ENCODE data around the gene LILRB3.
"Not testable (repeated sequence)": the region's sequence is repeated elsewhere in the genome, so short reads cannot be mapped to it uniquely, and the experiment has no call there.

LILRB3 gene

DNA sequence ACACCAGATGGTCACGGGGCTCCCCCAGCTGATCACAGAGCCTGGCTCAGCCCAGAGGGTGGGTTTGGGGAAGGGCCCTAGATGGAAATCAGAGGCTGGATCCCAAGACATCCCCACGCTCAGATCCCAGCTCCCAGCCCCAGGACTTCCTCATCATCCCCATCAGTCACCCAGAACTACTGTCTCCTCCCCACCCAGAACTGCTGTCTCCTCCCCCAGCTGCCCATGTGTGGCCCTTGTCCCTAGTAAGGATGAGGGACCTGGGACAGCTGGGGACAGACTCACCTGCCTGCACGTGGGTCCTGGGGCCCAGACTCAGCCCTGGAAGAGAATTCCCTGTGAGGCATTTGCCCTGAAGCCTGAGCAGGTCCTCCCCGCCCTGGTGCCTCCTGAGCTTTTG lies 19.4 kb upstream of the LILRB3 start:
- DNase-seq, result not testable (repeated sequence)

DNA sequence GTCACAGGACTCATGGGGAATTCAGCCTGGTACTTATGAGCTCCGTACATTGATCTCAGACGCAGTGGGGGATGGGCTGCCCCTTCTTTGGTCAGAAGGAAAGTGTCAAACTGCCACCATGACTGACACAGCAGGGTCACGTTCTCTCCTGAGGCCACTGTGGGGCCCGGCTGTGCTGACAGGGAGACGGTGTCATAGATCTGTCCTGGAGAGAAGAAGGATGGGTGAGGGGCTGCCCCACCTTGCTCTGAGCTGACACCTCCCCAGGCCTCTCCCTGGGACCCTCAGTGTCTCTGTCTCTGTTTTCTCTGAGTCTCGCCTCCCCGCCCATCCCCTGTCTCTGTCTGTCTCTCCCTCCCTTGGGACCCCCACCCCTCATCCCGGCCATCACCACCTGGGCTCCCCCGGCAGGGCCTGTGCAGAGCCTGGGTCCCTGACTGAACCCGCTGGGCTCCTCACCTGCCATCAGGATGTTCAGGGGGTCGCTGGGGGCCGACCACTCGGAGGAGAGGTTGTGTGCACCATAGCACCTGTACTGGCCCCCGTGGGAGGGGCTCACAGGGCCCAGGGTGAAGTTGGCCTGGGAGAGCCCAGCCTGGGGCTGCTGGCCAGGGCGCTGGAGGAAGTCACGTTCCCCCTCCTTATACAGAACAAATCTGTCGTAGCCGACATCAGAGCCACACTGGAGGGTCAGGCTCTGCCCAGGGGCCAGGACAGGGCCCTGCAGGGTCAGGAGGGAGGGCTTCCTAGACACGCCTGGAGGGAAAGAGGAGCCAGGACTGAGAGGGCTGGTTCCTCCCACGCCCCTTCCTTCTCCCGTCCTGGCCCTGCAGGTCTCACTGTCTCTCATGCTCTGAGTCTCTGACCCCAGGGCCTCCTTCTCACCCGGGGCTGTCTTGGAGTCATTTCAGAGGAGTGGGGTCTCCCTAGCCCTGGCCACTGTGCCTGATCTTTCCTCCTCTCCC lies 17.8 kb upstream of the LILRB3 start:
- not testable (repeated sequence) for DNase-seq

DNA sequence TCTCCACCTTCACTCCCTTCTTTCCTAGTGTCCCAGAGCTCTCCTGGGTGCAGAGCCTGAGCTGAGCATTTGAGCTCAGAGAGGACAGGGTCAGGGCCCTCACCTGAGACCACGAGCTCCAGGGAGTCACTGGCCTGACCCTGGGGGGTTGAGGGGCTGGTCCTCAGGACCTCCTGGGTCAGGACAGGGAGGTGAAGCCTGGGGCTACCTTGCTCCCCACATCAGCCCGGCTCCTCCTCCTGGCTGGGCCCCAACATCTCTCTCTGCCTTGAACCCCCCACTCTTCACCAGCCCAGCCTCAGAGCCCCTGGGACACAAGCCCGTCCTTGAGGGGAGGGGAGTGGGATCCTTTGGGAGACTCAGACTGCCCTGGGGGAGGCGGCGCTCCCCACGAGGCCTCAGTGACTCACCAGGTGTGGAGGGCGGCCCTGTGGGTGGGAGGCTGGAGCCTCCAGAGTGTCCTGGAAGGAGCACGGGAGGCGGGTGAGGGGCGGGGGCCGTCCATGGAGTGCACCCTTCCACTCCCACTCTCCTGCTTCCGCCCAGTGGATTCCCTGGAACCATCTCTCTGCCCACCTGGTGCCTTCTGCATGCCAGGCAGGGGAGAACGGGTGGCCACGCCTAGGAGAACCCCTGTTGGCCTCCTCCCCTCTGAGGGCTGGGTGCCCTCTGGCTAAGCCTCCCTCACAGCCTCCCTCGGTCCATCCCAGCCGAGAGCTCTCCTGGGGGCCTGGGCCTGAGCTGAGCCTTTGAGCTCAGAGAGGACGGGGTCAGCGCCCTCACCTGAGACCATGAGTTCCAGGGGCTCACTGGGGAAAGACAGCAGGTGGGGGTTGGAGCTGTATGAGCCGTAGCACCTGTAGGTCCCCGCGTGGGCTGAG lies 16.9 kb upstream of the LILRB3 start:
- DNase-seq, result not testable (repeated sequence)

DNA sequence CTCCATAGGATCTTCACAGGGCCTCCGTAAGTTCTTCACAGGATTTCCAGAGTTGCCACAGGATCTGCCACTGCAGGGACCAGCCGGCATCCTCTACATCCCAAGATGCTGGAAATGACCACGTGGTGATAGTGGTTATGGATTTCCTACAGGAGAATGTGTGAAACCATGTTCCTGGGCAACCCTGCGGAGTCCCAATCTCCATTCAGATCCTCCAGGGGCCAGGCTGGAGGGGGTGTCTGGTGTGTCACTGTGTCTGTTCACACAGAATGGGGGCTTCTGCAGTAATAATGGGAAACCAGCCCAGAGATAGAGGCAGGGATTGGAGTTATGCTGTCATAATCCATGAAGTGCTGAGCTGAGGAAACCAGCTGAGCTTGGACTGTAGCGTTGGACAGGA lies 11.1 kb upstream of the LILRB3 start:
- no peak for DNase-seq

DNA sequence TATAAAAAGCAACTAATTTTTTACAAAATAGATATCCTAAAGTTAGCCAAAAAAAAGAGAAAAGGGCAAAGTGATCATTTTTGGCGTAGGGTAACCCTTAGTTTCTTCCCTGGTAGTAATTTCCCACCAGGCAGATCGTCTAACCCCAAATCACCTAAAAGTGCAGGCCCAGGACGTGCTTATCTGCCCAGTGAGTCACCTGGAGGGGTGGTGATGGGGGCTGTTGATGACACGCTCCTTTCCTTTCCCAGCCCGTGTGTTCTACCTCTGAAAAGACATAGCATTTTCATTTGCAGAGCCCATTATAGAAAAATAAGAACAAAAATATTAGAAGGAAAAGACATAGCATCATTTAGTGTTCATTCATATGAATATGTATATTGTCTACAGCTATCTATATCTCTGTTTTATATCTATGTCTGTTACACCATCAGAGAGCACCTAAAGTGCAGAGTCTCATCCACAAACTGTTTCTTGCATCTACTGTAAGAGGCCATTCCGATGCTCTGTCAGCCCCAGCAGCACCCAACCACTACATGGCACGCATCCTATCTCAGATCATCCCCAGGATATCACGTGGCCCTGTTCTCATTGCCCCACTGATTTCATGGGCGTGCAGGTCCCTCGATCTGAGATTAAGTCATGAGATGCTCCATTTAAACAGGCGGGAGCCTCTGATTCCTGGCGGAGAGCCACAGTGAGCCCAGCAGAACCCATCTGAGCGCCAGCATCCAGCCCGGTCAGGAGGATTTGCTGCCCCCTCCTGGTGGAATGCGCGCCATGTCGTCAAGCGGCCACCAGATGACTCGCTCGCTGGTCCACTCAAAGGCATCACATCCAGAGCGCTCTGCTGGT lies 8.5 kb upstream of the LILRB3 start:
- peak; percentile 60 for DNase-seq

DNA sequence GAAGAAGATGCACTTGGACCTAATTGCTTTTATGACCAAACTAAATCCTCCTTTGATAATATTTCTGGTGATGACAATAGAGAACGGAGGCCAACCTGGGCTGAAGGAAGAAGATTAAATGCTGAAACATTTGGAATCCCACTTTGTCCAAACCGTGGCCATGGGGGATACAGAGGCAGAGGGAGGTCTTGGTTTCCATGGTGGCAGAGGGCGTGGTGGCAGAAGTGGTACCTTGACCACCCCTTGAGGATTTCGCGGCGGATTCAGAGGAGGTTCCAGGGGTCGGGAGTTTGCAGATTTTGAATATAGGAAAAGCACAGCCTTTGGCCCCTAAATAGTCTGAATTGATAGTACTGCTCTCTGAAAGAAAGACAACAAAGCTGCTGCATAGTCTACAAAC lies 7.2 kb upstream of the LILRB3 start:
- DNase-seq, result no peak

DNA sequence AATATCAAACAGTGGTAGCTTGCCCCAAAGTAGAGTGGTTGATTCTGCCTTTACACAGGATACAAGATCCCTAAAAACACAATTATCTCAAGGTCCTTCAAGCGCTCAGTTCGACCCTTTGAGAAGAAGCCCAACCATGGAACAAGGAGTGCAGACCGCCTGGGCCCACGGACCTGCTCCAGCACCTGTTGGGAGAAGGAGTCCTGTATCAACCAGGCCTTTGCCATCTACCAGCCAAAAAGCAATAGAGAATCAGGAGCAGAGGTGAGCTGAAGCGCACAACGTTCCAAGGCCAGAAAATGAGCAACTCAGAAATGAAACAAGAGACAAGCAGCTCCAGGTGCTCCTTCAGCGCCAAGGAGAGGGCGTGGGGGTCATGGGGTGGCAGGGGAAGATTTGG lies 6.3 kb upstream of the LILRB3 start:
- DNase-seq, result no peak

DNA sequence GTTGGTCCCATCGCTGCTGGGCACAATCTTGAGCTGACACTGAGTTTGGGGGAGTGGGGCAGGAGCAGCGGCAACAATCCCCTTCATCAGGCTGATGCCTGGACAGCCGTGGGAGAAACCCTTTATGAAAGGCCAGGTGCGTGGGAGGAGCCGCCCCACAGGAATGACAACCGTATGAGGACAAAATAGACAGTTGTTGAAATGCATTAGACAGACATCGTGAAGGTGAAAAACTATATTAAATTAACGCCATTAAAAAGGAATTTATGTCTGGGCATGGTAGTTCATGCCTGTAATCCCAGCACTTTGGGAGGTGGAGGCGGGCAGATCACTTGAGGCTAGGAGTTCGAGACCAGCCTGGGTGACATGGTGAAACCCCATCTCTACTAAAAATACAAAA lies 1.8 kb upstream of the LILRB3 start:
- not testable (repeated sequence) for DNase-seq

DNA sequence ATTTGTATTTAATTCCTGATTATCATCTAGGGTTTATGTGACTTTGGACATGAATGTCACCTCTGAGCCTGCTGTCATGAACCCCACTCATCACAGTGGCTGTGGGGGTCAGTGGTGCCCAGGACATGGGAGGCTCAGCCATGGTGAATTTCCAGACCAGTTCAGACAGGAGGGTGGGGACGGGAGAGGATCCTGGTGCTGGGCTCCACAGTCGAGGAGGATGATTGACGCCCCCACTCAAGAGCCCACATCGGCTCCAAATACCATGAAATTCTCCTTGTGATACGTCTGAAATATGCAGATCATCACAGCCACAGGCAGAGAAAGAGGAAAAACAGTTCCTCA lies 1.1 kb upstream of the LILRB3 start:
- DNase-seq, result not testable (repeated sequence)

DNA sequence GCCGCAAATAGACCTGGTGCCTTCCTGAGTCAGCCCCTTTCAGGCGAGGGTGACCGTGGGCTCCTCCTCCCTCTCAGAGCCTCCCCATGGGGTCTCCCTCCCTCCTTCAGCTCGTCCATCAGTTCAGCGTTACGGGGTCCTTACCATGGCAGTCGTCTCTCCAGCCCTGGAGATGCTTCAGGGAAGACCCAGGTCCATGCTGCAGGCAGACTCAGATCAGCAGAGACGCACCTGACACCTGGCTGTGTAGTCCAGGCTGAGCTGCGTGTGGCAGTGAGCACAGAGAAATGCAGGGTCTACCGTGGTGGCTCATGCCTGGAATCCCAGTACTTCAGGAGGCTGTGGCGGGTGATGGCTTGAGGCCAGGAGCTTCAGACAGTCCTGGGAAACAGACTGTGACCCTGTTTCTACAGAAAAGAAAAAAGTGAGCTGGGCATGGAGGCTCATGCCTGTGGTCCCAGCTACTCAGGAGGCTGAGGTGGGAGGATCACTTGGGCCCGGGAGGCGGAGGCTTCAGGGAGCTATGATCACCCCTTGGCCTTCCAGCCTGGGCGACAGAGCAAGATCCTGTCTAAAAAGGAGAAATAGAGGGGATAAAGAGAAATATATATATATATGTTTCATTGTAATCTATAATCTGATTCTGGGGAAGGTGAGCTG lies 600 bp upstream of the LILRB3 start:
- DNase-seq, result not testable (repeated sequence)

DNA sequence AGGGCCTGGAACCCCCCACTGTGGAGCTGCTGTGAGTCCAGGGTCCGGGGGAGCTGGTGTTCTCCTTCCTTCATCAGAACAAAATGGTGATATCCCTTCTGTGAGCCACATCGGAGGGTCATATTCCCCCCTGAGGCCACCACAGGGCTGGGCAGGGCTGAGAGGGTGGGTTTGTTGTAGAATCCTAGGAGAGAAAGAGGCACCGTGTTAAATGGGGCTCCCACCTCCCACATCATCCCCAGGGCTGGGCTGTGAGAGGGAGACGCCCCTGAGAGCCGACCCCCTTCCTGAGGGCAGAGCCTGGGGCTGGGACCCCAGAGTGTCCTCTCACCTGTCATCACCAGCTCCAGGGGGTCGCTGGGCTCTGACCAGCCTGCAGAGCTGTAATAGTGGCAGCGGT lies 860 bp downstream of the LILRB3 start:
- DNase-seq, result not testable (repeated sequence)

DNA sequence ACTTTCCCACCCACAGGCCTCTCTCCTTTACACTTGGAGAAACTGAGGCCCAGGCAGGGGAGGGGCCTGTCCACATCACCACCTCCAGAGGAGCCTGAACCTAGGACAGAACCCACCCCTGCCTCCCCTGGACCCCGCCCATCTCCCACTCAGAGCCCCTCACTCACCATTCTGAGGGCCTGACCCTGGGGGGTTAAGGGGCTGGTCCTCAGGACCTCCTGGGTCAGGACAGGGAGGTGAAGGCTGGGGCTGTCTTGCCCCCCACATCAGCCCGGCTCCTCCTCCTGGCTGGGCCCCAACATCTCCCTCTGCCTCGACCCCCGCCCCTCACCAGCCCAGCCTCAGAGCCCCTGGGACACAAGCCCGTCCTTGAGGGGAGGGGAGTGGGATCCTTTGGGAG lies 3.1 kb downstream of the LILRB3 start:
- not testable (repeated sequence) for DNase-seq

DNA sequence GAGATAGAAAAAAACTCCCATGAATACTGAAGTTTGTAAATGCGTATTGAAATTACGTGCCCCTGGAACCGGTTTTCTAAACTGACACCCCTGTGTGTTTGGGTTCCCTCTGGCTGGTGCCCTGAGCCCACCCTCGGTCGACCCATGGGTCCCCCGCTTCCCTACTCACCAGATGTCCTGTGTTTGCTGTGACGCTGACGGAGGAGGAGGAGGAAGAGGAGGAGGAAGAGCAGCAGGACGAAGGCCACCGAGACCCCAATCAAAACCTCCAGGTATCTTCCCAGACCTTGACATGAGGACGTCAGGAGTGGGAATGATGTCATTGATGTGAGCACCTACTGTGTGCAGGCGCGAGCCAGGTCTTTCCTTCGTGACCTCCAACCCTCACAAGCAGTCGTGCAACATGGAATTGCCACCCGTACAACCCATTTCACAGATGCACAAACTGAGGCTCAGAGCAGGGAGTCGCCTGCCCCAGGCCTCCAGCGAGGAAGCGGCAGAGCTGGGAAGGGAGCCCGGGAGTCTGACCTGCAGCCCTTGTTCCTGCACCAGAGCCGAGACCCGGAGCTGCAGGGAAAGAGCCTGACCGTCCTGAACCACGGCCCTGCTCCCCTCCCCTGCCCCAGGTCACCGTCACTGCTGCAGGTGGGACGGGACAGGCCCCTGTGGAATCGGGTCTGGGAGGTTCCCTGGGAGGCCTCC lies 3.7 kb downstream of the LILRB3 start:
- no peak for DNase-seq

DNA sequence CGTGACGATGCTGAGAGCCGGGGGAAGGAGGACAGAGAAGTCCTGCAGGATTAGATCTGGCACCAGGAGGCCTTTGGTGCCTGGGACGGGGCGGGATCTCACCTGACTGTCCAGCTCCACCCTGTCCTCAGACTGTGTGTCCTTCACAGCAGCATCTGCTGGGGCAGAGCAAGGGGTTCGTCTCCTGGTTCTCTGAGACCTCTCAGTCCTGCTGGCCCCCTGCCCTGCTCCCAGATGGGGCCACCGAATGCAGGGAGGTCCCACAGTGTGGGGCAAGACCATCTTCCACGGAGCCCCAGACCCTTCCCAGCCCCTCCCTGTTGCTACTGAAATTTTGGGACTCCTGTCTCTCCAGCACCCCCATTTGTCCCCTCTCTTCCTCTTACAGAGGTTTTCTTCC lies 4.5 kb downstream of the LILRB3 start:
- DNase-seq, result no peak

DNA sequence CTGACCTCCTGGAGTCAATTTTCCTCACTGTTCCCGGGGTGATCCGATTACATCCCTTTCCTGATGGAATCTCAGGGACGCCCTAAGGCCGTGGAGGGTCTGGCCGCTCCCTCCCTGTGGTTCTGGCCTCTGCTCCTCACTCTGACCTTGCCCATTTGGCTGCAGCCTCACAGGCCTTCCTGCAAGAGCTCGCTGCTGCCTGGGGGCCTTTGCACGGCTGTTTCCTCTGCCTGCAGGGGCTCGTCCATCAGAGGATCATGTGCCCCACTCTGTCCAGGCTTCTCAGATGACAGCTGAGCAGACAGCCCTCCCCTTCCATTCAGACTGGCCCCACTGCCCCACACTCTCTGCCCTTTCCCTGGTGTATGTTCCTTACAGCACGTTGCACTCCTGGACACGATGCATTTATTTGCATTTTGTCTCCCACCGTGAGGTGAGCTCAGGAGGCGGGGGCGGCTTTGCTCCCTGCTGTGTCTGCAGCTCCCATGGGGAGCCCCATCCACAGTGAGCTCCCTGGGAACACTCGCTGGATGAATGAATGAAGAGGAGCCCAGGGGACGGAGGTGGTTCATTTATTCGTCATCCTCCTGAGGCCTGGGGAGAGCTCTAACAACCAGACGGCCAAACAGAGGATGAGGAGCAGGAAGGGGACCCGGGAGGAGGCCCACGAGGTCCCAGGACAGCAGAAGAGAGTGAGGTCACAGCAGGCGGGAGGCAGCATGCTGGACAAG lies 5.1 kb downstream of the LILRB3 start:
- not testable (repeated sequence) for DNase-seq

DNA sequence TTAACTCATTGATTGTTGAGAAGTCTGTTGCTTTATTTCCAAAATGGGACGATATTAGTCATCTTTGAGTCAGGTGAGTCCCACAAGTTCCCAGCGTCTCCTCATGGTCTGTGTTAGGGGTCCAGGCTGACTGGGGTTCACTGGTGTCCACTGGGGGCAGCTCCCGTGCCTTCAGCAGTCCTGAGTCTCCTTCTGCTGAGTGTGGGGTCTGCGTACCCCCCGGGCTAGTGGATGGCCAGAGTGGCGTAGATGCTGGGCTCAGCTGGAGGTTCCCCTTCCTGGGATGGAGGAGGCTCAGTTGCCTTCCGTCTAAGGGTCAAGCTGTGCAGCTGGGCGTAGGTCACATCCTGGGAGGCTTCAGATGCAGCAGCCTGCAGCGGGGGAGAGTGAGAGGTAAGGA lies 5.9 kb downstream of the LILRB3 start:
- no peak for DNase-seq

DNA sequence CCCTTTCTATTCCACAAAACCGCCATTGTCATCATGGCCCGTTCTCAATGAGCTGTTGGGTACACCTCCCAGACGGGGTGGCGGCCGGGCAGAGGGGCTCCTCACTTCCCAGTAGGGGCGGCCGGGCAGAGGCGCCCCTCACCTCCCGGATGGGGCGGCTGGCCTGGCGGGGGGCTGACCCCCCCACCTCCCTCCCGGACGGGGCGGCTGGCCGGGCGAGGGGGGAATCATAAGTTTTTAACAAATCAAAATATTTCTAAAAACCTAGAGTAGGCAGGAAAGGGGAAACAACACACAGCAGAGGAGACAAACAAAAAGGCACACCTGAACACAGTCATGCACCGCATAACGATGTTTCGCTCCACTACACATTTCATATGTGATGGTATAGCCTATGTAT lies 8.1 kb downstream of the LILRB3 start:
- not testable (repeated sequence) for DNase-seq

DNA sequence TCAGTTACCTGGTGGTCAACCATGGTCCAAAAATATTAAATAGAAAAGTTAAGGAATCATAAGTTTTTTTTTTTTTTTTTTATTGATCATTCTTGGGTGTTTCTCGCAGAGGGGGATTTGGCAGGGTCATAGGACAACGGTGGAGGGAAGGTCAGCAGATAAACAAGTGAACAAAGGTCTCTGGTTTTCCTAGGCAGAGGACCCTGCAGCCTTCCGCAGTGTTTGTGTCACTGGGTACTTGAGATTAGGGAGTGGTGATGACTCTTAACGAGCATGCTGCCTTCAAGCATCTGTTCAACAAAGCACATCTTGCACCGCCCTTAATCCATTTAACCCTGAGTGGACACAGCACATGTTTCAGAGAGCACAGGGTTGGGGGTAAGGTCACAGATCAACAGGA lies 8.6 kb downstream of the LILRB3 start:
- DNase-seq, result not testable (repeated sequence)

DNA sequence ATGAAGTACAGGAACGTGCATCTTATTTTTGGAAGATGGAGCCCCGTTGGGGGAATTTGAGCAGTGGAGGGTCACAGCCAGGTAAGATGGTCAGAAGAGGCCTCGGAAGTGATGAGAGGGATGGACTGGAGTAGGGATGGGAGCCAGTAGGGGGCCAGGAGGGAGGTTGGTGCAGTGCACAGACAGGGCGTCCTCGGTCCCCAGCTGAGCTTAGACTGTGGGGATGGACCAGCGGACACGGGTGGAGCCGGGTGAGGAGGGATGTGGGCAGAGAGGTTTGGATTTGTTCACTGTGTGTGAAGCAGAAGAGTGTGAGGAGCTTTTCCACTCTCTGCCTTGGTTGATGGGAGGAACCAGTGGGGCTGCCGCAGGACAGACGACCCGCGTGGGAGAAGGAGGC lies 11.6 kb downstream of the LILRB3 start:
- no peak for DNase-seq

DNA sequence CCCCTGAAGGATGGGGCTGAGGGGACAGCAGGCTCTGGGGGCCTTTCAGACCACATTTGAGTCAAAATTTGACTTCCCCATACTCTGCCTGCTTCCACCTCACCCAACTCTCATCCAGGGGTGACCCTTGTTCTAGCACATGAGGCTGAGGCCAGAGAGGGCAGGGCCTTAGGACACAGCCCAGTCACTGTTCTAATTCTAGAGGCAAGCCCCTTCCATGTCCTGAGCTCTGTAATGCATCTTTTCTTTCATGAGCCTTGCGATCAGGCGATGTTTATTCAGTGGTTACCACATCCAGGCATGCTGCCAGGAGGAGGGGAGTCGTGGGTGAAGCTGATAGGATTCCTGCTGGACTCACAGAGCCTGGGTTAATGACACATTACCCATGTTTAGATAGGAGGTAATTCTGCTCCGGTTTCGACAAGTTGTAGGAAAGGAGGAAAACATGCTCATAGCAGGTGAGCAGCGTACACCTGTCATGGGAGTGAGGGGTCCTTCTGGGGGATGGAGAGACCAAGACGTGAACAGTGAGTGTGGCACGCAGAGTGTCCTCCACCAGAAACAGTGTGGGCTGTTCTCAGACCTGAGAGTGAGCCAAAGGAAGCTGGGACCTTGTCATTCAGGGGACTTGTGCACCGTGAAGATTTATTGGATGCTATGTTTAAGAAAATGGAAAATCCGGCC lies 12.9 kb downstream of the LILRB3 start:
- peak; percentile 80 for DNase-seq
